OCI-LY3 (cell line): Measurements from ENCODE around the gene ACYP2.

Source experiments
- H2AFZ ChIP-seq: fragments of 200-600, 300-600 bp; shearing (Covaris generic); 2 replicates; pipeline ENCODE4 v1.6.0; 2014; ENCODE audit warnings: antibody characterized with exemption, low read depth, low read length
- H3K27ac ChIP-seq: fragments of 200-600, 300-600 bp; sonication (generic); 2 replicates; pipeline ENCODE4 v1.5.1; 2014; ENCODE audit warnings: mild to moderate bottlenecking, low read length, moderate library complexity, mixed read lengths
- H3K27me3 ChIP-seq: fragments of 200-600, 300-600 bp; sonication (generic); 2 replicates; pipeline ENCODE4 v1.6.1; 2014; ENCODE audit warnings: low read depth, low read length, mixed read lengths
- H3K36me3 ChIP-seq: fragments of 200-600, 300-600 bp; sonication (generic); replicated peaks from 2 replicates; pipeline ENCODE3; 2014; ENCODE audit warnings: low read depth, low read length, mixed read lengths
- H3K4me1 ChIP-seq: fragments of 300-600, 200-600 bp; sonication (generic); 2 replicates; pipeline ENCODE4 v1.6.1; 2014; ENCODE audit warnings: low read length, mixed read lengths
- H3K4me2 ChIP-seq: fragments of 200-600, 300-600 bp; sonication (generic); 2 replicates; pipeline ENCODE4 v1.6.1; 2014; ENCODE audit warnings: low read length, mixed read lengths
- H3K4me3 ChIP-seq: fragments of 300-600, 200-600 bp; sonication (generic); 2 replicates; pipeline ENCODE4 v1.5.1; 2014; ENCODE audit warnings: antibody characterized with exemption, mild to moderate bottlenecking, low read length, moderate library complexity
- H3K79me2 ChIP-seq: fragments of 300-600, 200-600 bp; shearing (Covaris generic); 2 replicates; pipeline ENCODE4 v1.6.1; 2014; ENCODE audit warnings: mild to moderate bottlenecking, low read length, mixed read lengths
- H3K9ac ChIP-seq: fragments of 300-600, 200-600 bp; shearing (Covaris generic); 2 replicates; pipeline ENCODE4 v1.6.0; 2014; ENCODE audit warnings: mild to moderate bottlenecking, low read length, moderate library complexity
- H3K9me3 ChIP-seq: fragments of 200-600, 300-600 bp; shearing (Covaris generic); 2 replicates; pipeline ENCODE4 v1.6.1; 2014; ENCODE audit warnings: low read length, mixed read lengths; ENCODE audit not compliant: insufficient read depth
- H4K20me1 ChIP-seq: fragments of 200-600, 300-600 bp; sonication (generic); 2 replicates; pipeline ENCODE4 v1.6.1; 2016; ENCODE audit warnings: low read length, mixed read lengths; ENCODE audit not compliant: insufficient read depth
- CTCF ChIP-seq: fragments of 200-600, 300-600 bp; sonication (generic); IDR thresholded peaks from 2 replicates; pipeline ENCODE4 v1.5.1; 2014; ENCODE audit warnings: antibody characterized with exemption, low read length, low read depth
- EZH2phosphoT487 ChIP-seq: fragments of 200-600 bp; shearing (Covaris generic); IDR thresholded peaks from 2 replicates; pipeline ENCODE4 v1.6.1; 2018; ENCODE audit warnings: antibody characterized with exemption, mixed run types, low read depth

The ACYP2 gene

GRCh38 chr2:54275541-54275940, 160.1 kb downstream of the ACYP2 start:
- Histone ChIP-seq H3K4me1 (peaks cover 20% of the 10 kb centered on the region), H4K20me1 (no peaks in the 10 kb centered on the region), H3K4me3 (no peak overlapping the region), H3K27ac (no peak overlapping the region), H3K36me3 (no peaks in the 10 kb centered on the region), H2AFZ (no peak overlapping the region), H3K27me3 (peaks cover 3% of the 10 kb centered on the region; the same call in 1 of the 2 replicates), H3K9ac (no peak overlapping the region), H3K4me2 (no peak overlapping the region), H3K79me2 (no peaks in the 10 kb centered on the region), H3K9me3 (no peaks in the 10 kb centered on the region)
- TF ChIP-seq EZH2phosphoT487 (no peak), CTCF (no peak)

- no peak overlapping the region for H3K4me2 ChIP-seq
- H3K27me3 ChIP-seq = peaks cover 3% of the 10 kb centered on the region; the same call in 1 of the 2 replicates
- no peaks in the 10 kb centered on the region for H3K9me3 ChIP-seq
- no peak for TF ChIP-seq CTCF
- TF ChIP-seq EZH2phosphoT487 = no peak
- H3K9ac ChIP-seq = no peak overlapping the region
- no peaks in the 10 kb centered on the region for H4K20me1 ChIP-seq
- H3K79me2 ChIP-seq = no peaks in the 10 kb centered on the region
- H2AFZ ChIP-seq = no peak overlapping the region
- H3K27ac ChIP-seq = no peak overlapping the region
- no peak overlapping the region for H3K4me3 ChIP-seq
- H3K4me1 ChIP-seq = no peaks in the 10 kb centered on the region
- H3K36me3 ChIP-seq = no peaks in the 10 kb centered on the region
These were observed 164.0 kb downstream of the ACYP2 start for GRCh38 chr2:54279385-54279784.

- no peak overlapping the region for H3K4me2 ChIP-seq
- TF ChIP-seq CTCF (no peak), EZH2phosphoT487 (no peak)
- H2AFZ ChIP-seq = no peak overlapping the region
- H3K4me3 ChIP-seq = no peak overlapping the region
- no peak overlapping the region for H3K9ac ChIP-seq
- H3K9me3 ChIP-seq = no peaks in the 10 kb centered on the region
- no peak overlapping the region for H3K27ac ChIP-seq
- no peaks in the 10 kb centered on the region for H3K4me1 ChIP-seq
- H3K36me3 ChIP-seq = no peaks in the 10 kb centered on the region
- no peaks in the 10 kb centered on the region for H3K79me2 ChIP-seq
- H3K27me3 ChIP-seq = peaks cover under 1% of the 10 kb centered on the region; the same call in 1 of the 2 replicates
- no peaks in the 10 kb centered on the region for H4K20me1 ChIP-seq
These were observed 169.4 kb downstream of the ACYP2 start for GRCh38 chr2:54284826-54285225.

- no peak for TF ChIP-seq EZH2phosphoT487
- TF ChIP-seq CTCF = no peak
- no peak overlapping the region for H2AFZ ChIP-seq
These were observed 170.0 kb downstream of the ACYP2 start for GRCh38 chr2:54285451-54285850.

More at GRCh38 chr2:54285451-54285850, 170.0 kb downstream of the ACYP2 start:
- Histone ChIP-seq H3K9ac (no peak overlapping the region), H4K20me1 (no peaks in the 10 kb centered on the region), H3K27me3 (no peaks in the 10 kb centered on the region), H3K9me3 (no peaks in the 10 kb centered on the region), H3K4me2 (no peak overlapping the region), H3K79me2 (no peaks in the 10 kb centered on the region), H3K36me3 (no peaks in the 10 kb centered on the region), H3K4me1 (no peaks in the 10 kb centered on the region), H3K4me3 (no peak overlapping the region), H3K27ac (no peak overlapping the region)
